GM12878 (cell line): Measurements from ENCODE around the gene MZB1. TPM values are rescaled to one million over a fixed set of nuclear protein-coding genes. Genes with fewer than 3 reads are reported as not detected.

Experiments
- ATAC-seq: fragments of 200-7000 bp; cut with Tn5 transposase; 3 replicates; pipeline ENCODE4 v1.9.1; 2020; ENCODE audit warnings: mild to moderate bottlenecking, moderate library complexity
- BruUV-seq: library from RNA; stranded (reverse); fragments of 400-500 nt; replicated peaks from 2 replicates; lab custom pipeline; 2021; lab: Mats Ljungman, UMichigan
- CTCF ChIA-PET: fragments of 300-600 bp; sonication (Branson Sonifier 250); formaldehyde crosslinking; extraction: SDS; loops from one replicate; lab custom pipeline; 2021; ENCODE audit warnings: inconsistent platforms; lab: Yijun Ruan, JAX
- POLR2A ChIA-PET: fragments of 350-600 bp; formaldehyde crosslinking; extraction: SDS; loops from one replicate; lab custom pipeline; 2021; ENCODE audit warnings: inconsistent platforms; lab: Charles Lee
- RAD21 ChIA-PET: fragments of 300-600 bp; sonication (Branson Sonifier 250); formaldehyde crosslinking; loops from one replicate; lab custom pipeline; 2023; ENCODE audit warnings: antibody characterized with exemption; ENCODE audit not compliant: unreplicated experiment; lab: Charles Lee
- SMC1A ChIA-PET: fragments of 300-600 bp; sonication (Branson Sonifier 250); formaldehyde crosslinking; loops from one replicate; lab custom pipeline; 2023; ENCODE audit not compliant: unreplicated experiment, uncharacterized antibody; lab: Charles Lee
- DNase-seq: peaks from one replicate; pipeline ENCODE4 v3.0.0-alpha.2; 2011; ENCODE audit warnings: low read depth, low spot score
- FAIRE-seq: peaks from 3 replicates; lab custom pipeline; 2011; peaks lifted over from hg19 to GRCh38; lab: Jason Lieb, UNC
- H2AFZ ChIP-seq: 2 replicates; pipeline ENCODE4 v1.6.0; 2011; ENCODE audit warnings: low read depth, low read length, control low read depth; ENCODE audit not compliant: control insufficient read depth
- H3K27ac ChIP-seq: 2 replicates; pipeline ENCODE4 v1.5.1; 2011; ENCODE audit warnings: control low read depth; ENCODE audit not compliant: control insufficient read depth, insufficient read depth
- H3K27me3 ChIP-seq, 2 experiments: replicated peaks in 1 of 2; 2 replicates each; pipeline versions ENCODE4 v1.6.0 to v1.6.1; 2011; ENCODE audit warnings: low read length in 1 of 2; ENCODE audit not compliant: control insufficient read depth in 2 of 2, insufficient read depth in 2 of 2
- H3K36me3 ChIP-seq, 2 experiments: 2 replicates each; pipeline ENCODE4 v1.5.1; 2011; ENCODE audit warnings: low read length in 1 of 2; ENCODE audit not compliant: control insufficient read depth in 2 of 2, insufficient read depth in 2 of 2
- H3K4me1 ChIP-seq: 2 replicates; pipeline ENCODE4 v1.6.1; 2011; ENCODE audit warnings: mild to moderate bottlenecking, low read length, moderate library complexity, mixed read lengths; ENCODE audit not compliant: control insufficient read depth, insufficient read depth
- H3K4me2 ChIP-seq: 2 replicates; pipeline ENCODE4 v1.6.0; 2011; ENCODE audit warnings: control low read depth; ENCODE audit not compliant: control insufficient read depth, insufficient read depth
- H3K4me3 ChIP-seq: fragments of 200-600 bp; sonication (generic); 2 replicates; pipeline ENCODE4 v1.5.1; 2016
- H3K79me2 ChIP-seq: 2 replicates; pipeline ENCODE4 v1.6.0; 2011; ENCODE audit warnings: low read length; ENCODE audit not compliant: control insufficient read depth, insufficient read depth
- H3K9ac ChIP-seq: 2 replicates; pipeline ENCODE4 v1.8.0; 2011; ENCODE audit warnings: low read length, control low read depth, mixed read lengths; ENCODE audit not compliant: control insufficient read depth, insufficient read depth
- H3K9me3 ChIP-seq: replicated peaks from 3 replicates; pipeline ENCODE4 v1.5.1; 2011; ENCODE audit warnings: mild to moderate bottlenecking, low read length; ENCODE audit not compliant: control insufficient read depth, insufficient read depth
- H4K20me1 ChIP-seq: 2 replicates; pipeline ENCODE4 v1.6.0; 2011; ENCODE audit not compliant: control insufficient read depth, insufficient read depth
- GABPA ChIP-seq: IDR thresholded peaks from 2 replicates; pipeline ENCODE4 v1.6.1; 2014; ENCODE audit warnings: antibody characterized with exemption, low read depth, mild to moderate bottlenecking, inconsistent platforms
- GATAD2B ChIP-seq: fragments of 450-650 bp; conservative IDR thresholded peaks from 2 replicates; pipeline ENCODE4 v1.6.1; 2017; ENCODE audit warnings: low read depth, mild to moderate bottlenecking, moderate library complexity
- HDAC2 ChIP-seq: fragments of 200-600 bp; sonication (generic); IDR thresholded peaks from 2 replicates; pipeline ENCODE4 v1.6.1; 2017
- KAT2A ChIP-seq: conservative IDR thresholded peaks from 2 replicates; pipeline ENCODE4 v1.6.1; 2011; ENCODE audit warnings: low read depth, low read length; ENCODE audit not compliant: control insufficient read depth
- MAX ChIP-seq: IDR thresholded peaks from 2 replicates; pipeline ENCODE4 v1.6.1; 2012; ENCODE audit warnings: low read depth, low read length, improper control_type of control experiment
- PKNOX1 ChIP-seq: fragments of 450-650 bp; IDR thresholded peaks from 2 replicates; pipeline ENCODE4 v1.6.1; 2016; ENCODE audit warnings: mild to moderate bottlenecking
- POLR2AphosphoS5 ChIP-seq: IDR thresholded peaks from 2 replicates; pipeline ENCODE4 v1.6.1; 2011; ENCODE audit warnings: mild to moderate bottlenecking, low read length, inconsistent platforms
- SMC3 ChIP-seq: IDR thresholded peaks from 2 replicates; pipeline ENCODE4 v1.6.1; 2011; ENCODE audit warnings: low read length, improper control_type of control experiment, borderline replicate concordance
- SP1 ChIP-seq: IDR thresholded peaks from one replicate; pipeline ENCODE4 v1.6.1; 2011; ENCODE audit warnings: low read depth, low read length
- SUPT20H ChIP-seq: IDR thresholded peaks from 2 replicates; pipeline ENCODE4 v1.6.1; 2011; ENCODE audit warnings: low read depth, mild to moderate bottlenecking, low read length, moderate library complexity, borderline replicate concordance; ENCODE audit not compliant: control insufficient read depth
- SUZ12 ChIP-seq: fragments of 200-600 bp; sonication (generic); IDR thresholded peaks from one replicate; pipeline ENCODE4 v1.6.1; 2018; ENCODE audit warnings: antibody characterized with exemption, mild to moderate bottlenecking; ENCODE audit not compliant: unreplicated experiment
- ZNF207 ChIP-seq: fragments of 450-650 bp; IDR thresholded peaks from 2 replicates; pipeline ENCODE4 v1.6.1; 2014; ENCODE audit warnings: antibody characterized with exemption, mild to moderate bottlenecking, borderline replicate concordance
- WGBS: methylation state at CpG from one replicate; pipeline ENCODE4 v1.1.6; 2016; ENCODE audit warnings: low lambda C conversion rate; ENCODE audit not compliant: insufficient replicate concordance, insufficient coverage; ENCODE audit errors: missing lambda C conversion rate; 5-methylcytosine and 5-hydroxymethylcytosine counted together
- in situ Hi-C: fragments of 300-500 bp; cut with MboI; formaldehyde crosslinking; loops from 9 replicates; pipeline ENCODE4 v1.14.3; 2018; ENCODE audit warnings: mixed read lengths
- intact Hi-C: fragments of 100-400 bp; cut with micrococcal nuclease; formaldehyde crosslinking; loops from one replicate; pipeline ENCODE4 v1.14.2; 2022; ENCODE audit not compliant: unreplicated experiment
- polyA plus RNA-seq, 11 experiments: library from polyadenylated mRNA; depleted of rRNA in 4 of 11; unstranded in 6 of 11; stranded (reverse) in 5 of 11; fragments of >200 nt; fragmentation: Nextera tagmentation in 4 of 11; fragmentation: Illumina TruSeq in 1 of 11; extraction: Ambion mirVana in 4 of 11; extraction: Trizol in 1 of 11; gene quantifications; 1 replicate in 1 of 11; 2 replicates in 10 of 11; pipeline versions ENCODE4 v1.2.1 to v1.2.3, GENCODE V29; 2011 to 2016; ENCODE audit warnings: inconsistent platforms in 2 of 11, missing spikeins in 2 of 11, low read depth in 1 of 11
- total RNA-seq, 4 experiments: library from RNA; depleted of rRNA in 3 of 4; stranded (reverse); fragments of >200 nt in 3 of 4; fragmentation: Illumina TruSeq in 1 of 4; extraction: Trizol in 1 of 4; gene quantifications; 2 replicates each; pipeline versions ENCODE4 v1.2.1 to v1.2.3, GENCODE V29; 2013 to 2021
- TF ChIP-seq, protein P1 (sequence below): IDR thresholded peaks from 2 replicates; pipeline ENCODE4 v1.6.1; 2011; ENCODE audit warnings: low read depth, mild to moderate bottlenecking, low read length, moderate library complexity, borderline replicate concordance; ENCODE audit errors: extremely low read depth
- TF ChIP-seq, protein P2 (sequence below): fragments of 450-650 bp; formaldehyde crosslinking; IDR thresholded peaks from 2 replicates; pipeline ENCODE4 v1.4.0; 2022; ENCODE audit warnings: mild to moderate bottlenecking, moderate library complexity
- TF ChIP-seq, protein P3 (sequence below): fragments of 450-650 bp; IDR thresholded peaks from 2 replicates; pipeline ENCODE4 v1.6.1; 2017; ENCODE audit warnings: borderline replicate concordance

Gene MZB1
- total and polyA plus RNA-seq, 10 of the 15 experiments (the other 5 are each of a cell fraction or from before 2014, with no cell fraction given), result 19.3 to 406 (median 188) TPM

GRCh38 chr5:139439013-139439903 is 49.5 kb upstream of the MZB1 start, which contains the start of gene DNAJC18:
Gene DNAJC18 (minus strand): TSS chr5:139439525. CDS start chr5:139439445, 80 bp downstream.
- no peaks in the 10 kb centered on the region for H3K79me2 ChIP-seq
- H3K9ac ChIP-seq, result peak within 1 kb of the TSS; percentile 93
- BruUV-seq, result no TSS peak
- peak; percentile 53 for DNase-seq
- H2AFZ ChIP-seq, result peak within 1 kb of the TSS; percentile 97
- POLR2A ChIA-PET, result interaction anchor here (0.6 to 5.7 kb wide), 16 partner anchors 10 to 190 kb away, joined by 3 to 53 read pairs (median 6); partner anchors contain the start of genes MATR3, SPATA24, STING1 and UBE2D2
- WGBS, result 2% methylated on average over 39 of the region's 49 CpGs
- CTCF ChIA-PET, result interaction anchor here (1.0 to 5.0 kb wide), 12 partner anchors 9 to 74 kb away, joined by 3 to 52 read pairs (median 6); partner anchors contain the start of genes SPATA24 and STING1
- peak within 1 kb of the TSS; percentile 84 for H3K4me3 ChIP-seq
- H4K20me1 ChIP-seq, result no peaks in the 10 kb centered on the region
- peak; percentile 81 for ATAC-seq
- in situ Hi-C loops, result no loop called here
- no peaks in the 10 kb centered on the region for H3K27me3 ChIP-seq
- SMC1A ChIA-PET, result interaction anchor here (0.6 to 8.2 kb wide), 16 partner anchors 8 to 860 kb away, joined by 3 to 86 read pairs (median 4); partner anchors contain the start of gene STING1
- RAD21 ChIA-PET, result interaction anchor here (0.5 to 5.4 kb wide), 14 partner anchors 9 to 92 kb away, joined by 3 to 59 read pairs (median 6); partner anchors contain the start of genes MZB1, SPATA24 and STING1
- no peaks in the 10 kb centered on the region for H3K36me3 ChIP-seq
- intact Hi-C loops, result loop anchor here (1.0 kb wide), 2 partner anchors 8 to 19 kb away; no protein-coding TSS in a partner anchor
- FAIRE-seq, result peak; percentile 83
- no peaks in the 10 kb centered on the region for H3K9me3 ChIP-seq
- H3K4me1 ChIP-seq, result peaks cover 24% of the 10 kb centered on the region
- H3K27ac ChIP-seq, result peak within 1 kb of the TSS; percentile 95
- H3K4me2 ChIP-seq, result peak within 1 kb of the TSS; percentile 98
- TF ChIP-seq MAX (no peak; the same call in 1 of the 2 replicates), HDAC2 (no peak), SUZ12 (no peak), GABPA (no peak), SMC3 (no peak), ZNF207 (peak; percentile 92), SUPT20H (no peak), POLR2AphosphoS5 (peak; percentile 74; the same call in 1 of the 2 replicates), PKNOX1 (peak; percentile 7; the same call in 1 of the 2 replicates), SP1 (no peak), GATAD2B (no peak), KAT2A (no peak)
- TF ChIP-seq, protein P1, sequence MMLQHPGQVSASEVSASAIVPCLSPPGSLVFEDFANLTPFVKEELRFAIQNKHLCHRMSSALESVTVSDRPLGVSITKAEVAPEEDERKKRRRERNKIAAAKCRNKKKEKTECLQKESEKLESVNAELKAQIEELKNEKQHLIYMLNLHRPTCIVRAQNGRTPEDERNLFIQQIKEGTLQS, result no peak
- TF ChIP-seq, protein P2, sequence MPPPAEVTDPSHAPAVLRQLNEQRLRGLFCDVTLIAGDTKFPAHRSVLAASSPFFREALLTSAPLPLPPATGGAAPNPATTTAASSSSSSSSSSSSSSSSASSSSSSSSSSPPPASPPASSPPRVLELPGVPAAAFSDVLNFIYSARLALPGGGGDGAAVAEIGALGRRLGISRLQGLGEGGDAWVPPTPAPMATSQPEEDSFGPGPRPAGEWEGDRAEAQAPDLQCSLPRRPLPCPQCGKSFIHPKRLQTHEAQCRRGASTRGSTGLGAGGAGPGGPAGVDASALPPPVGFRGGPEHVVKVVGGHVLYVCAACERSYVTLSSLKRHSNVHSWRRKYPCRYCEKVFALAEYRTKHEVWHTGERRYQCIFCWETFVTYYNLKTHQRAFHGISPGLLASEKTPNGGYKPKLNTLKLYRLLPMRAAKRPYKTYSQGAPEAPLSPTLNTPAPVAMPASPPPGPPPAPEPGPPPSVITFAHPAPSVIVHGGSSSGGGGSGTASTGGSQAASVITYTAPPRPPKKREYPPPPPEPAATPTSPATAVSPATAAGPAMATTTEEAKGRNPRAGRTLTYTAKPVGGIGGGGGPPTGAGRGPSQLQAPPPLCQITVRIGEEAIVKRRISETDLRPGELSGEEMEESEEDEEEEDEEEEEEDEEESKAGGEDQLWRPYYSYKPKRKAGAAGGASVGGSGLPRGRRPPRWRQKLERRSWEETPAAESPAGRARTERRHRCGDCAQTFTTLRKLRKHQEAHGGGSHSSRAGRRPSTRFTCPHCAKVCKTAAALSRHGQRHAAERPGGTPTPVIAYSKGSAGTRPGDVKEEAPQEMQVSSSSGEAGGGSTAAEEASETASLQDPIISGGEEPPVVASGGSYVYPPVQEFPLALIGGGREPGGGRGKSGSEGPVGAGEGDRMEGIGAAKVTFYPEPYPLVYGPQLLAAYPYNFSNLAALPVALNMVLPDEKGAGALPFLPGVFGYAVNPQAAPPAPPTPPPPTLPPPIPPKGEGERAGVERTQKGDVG (CRISPR knock-in tag), result no peak
- TF ChIP-seq, protein P3, sequence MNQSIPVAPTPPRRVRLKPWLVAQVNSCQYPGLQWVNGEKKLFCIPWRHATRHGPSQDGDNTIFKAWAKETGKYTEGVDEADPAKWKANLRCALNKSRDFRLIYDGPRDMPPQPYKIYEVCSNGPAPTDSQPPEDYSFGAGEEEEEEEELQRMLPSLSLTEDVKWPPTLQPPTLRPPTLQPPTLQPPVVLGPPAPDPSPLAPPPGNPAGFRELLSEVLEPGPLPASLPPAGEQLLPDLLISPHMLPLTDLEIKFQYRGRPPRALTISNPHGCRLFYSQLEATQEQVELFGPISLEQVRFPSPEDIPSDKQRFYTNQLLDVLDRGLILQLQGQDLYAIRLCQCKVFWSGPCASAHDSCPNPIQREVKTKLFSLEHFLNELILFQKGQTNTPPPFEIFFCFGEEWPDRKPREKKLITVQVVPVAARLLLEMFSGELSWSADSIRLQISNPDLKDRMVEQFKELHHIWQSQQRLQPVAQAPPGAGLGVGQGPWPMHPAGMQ, result no peak
